Astrocyte (in vitro differentiated cells and primary cell): ENCODE results near the gene FAM135A.

Experiments used
- CTCF ChIP-seq: IDR thresholded peaks from 2 replicates; pipeline ENCODE4 v1.5.1; 2011; ENCODE audit warnings: low read depth, mild to moderate bottlenecking, inconsistent platforms, low read length, moderate library complexity; ENCODE audit not compliant: insufficient read depth
- EZH2 ChIP-seq: IDR thresholded peaks from 2 replicates; pipeline ENCODE4 v1.6.1; 2012; ENCODE audit warnings: mild to moderate bottlenecking, low read length, inconsistent platforms; ENCODE audit not compliant: insufficient read depth

- no peak for TF ChIP-seq CTCF
- no peak for TF ChIP-seq EZH2
Measured at GRCh38 chr6:70388814-70389213, 24.5 kb upstream of the FAM135A start.
